Kidney (tissue), 14 donors: ENCODE measurements around the gene ZKSCAN4. TPM values are rescaled to one million over a fixed set of nuclear protein-coding genes. Genes with fewer than 3 reads are reported as not detected.
A peak's percentile ranks its signal among the peaks of the same experiment; 100 is the strongest.

Experiments
- DNase-seq, 5 donors: peaks; one replicate each; pipeline ENCODE4 v3.0.0-alpha.2; 2013 to 2020
- FAIRE-seq: peaks from 2 replicates; lab custom pipeline; 2012; peaks lifted over from hg19 to GRCh38; lab: Jason Lieb, UNC
- H3K27ac ChIP-seq, 2 donors: one replicate each; pipeline ENCODE4 v1.7.0; 2013; ENCODE audit warnings: low read depth in 2 of 2, low read length in 2 of 2, inconsistent platforms in 1 of 2
- H3K27me3 ChIP-seq: one replicate; pipeline ENCODE4 v1.7.1; 2013; ENCODE audit warnings: low read length, inconsistent platforms; ENCODE audit not compliant: control insufficient read depth, insufficient read depth
- H3K36me3 ChIP-seq, 3 donors: one replicate each; pipeline versions ENCODE4 v1.7.0 to v1.7.1; 2013; ENCODE audit warnings: low read length in 3 of 3, control low read depth in 1 of 3, inconsistent platforms in 1 of 3; ENCODE audit not compliant: insufficient read depth in 3 of 3, control insufficient read depth in 2 of 3
- H3K4me1 ChIP-seq, 3 donors: one replicate each; pipeline versions ENCODE4 v1.7.0 to v1.7.1; 2013; ENCODE audit warnings: low read length in 3 of 3, inconsistent platforms in 1 of 3, low read depth in 1 of 3; ENCODE audit not compliant: control insufficient read depth in 2 of 3, insufficient read depth in 2 of 3
- H3K4me3 ChIP-seq, 3 donors: one replicate each; pipeline versions ENCODE4 v1.7.0 to v1.8.1; 2013; ENCODE audit warnings: low read length in 3 of 3, control low read depth in 1 of 3, inconsistent platforms in 1 of 3
- H3K9ac ChIP-seq, 3 donors: one replicate each; pipeline versions ENCODE4 v1.7.0 to v1.7.1; 2013; ENCODE audit warnings: low read length in 3 of 3, control low read depth in 1 of 3, inconsistent platforms in 1 of 3
- H3K9me3 ChIP-seq, 3 donors: one replicate each; pipeline versions ENCODE4 v1.7.0 to v1.7.1; 2013; ENCODE audit warnings: low read length in 3 of 3, control low read depth in 1 of 3, inconsistent platforms in 1 of 3; ENCODE audit not compliant: control insufficient read depth in 2 of 3, insufficient read depth in 1 of 3
- intact Hi-C: fragments of 100-400 bp; cut with DNase I; formaldehyde crosslinking; loops from one replicate; pipeline ENCODE4 v1.11.1; 2022
- polyA plus RNA-seq: library from polyadenylated mRNA; stranded (reverse); fragments of 350-450 nt; fragmentation: Illumina TruSeq; extraction: RNeasy Lipid Tissue Mini Kit (QIAGEN cat#74804); gene quantifications from one replicate; pipeline ENCODE4 v1.2.3, GENCODE V29; 2014; ENCODE audit warnings: low read depth, low replicate concordance; ENCODE audit not compliant: insufficient read depth
- total RNA-seq: library from RNA; stranded (reverse); fragmentation: NEBNext Ultra II Directional; extraction: Animal tissue kit (Norgen Biotek cat#: 25700); gene quantifications from one replicate; pipeline ENCODE4 v1.2.1, GENCODE V29; 2021
- TF ChIP-seq, protein P1 (sequence below): IDR thresholded peaks from 3 replicates; pipeline ENCODE4 v1.5.1; 2012; ENCODE audit warnings: mild to moderate bottlenecking, moderate library complexity, borderline replicate concordance; ENCODE audit not compliant: insufficient read depth; ENCODE audit errors: extremely low read depth
- donor health status: control.
- donor health status: control.
- donor health status: control.
- donor health status: control.
- donor health status: control.
- donor health status: DM: yes; HTN: yes; CAD: no.
- donor health status: Normal renal cell carcinoma (clear cell type).

Gene ZKSCAN4
- total and polyA plus RNA-seq, 2 donors from 2014 or later, result 3.9 to 7.4 TPM

GRCh38 chr6:28269492-28269891 is 17.4 kb upstream of the ZKSCAN4 start:
- Histone ChIP-seq H3K27me3 (no peaks in the 10 kb centered on the region), H3K36me3 (peaks cover 8 to 16% (median 8%) of the 10 kb centered on the region in 3 donors), H3K27ac (no peak overlapping the region), H3K4me3 (no peak overlapping the region), H3K9me3 (no peaks in the 10 kb centered on the region), H3K4me1 (peaks cover 0 to 4% (median 3%) of the 10 kb centered on the region in 3 donors), H3K9ac (no peak overlapping the region)
- TF ChIP-seq, protein P1, sequence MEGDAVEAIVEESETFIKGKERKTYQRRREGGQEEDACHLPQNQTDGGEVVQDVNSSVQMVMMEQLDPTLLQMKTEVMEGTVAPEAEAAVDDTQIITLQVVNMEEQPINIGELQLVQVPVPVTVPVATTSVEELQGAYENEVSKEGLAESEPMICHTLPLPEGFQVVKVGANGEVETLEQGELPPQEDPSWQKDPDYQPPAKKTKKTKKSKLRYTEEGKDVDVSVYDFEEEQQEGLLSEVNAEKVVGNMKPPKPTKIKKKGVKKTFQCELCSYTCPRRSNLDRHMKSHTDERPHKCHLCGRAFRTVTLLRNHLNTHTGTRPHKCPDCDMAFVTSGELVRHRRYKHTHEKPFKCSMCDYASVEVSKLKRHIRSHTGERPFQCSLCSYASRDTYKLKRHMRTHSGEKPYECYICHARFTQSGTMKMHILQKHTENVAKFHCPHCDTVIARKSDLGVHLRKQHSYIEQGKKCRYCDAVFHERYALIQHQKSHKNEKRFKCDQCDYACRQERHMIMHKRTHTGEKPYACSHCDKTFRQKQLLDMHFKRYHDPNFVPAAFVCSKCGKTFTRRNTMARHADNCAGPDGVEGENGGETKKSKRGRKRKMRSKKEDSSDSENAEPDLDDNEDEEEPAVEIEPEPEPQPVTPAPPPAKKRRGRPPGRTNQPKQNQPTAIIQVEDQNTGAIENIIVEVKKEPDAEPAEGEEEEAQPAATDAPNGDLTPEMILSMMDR, result no peak
- FAIRE-seq (no peak), DNase-seq (no peak)
- intact Hi-C loops, result no loop called here

- FAIRE-seq (no peak), DNase-seq (no peak)
- Histone ChIP-seq H3K4me3 (peak overlapping the region; percentile 77 to 98 (median 82)), H3K27ac (no peak overlapping the region), H3K9me3 (no peaks in the 10 kb centered on the region), H3K36me3 (peaks cover 5 to 9% (median 6%) of the 10 kb centered on the region in 3 donors), H3K4me1 (peaks cover 0 to 4% (median 3%) of the 10 kb centered on the region in 3 donors), H3K9ac (peak overlapping the region; percentile 62 to 85 (median 75)), H3K27me3 (no peaks in the 10 kb centered on the region)
- intact Hi-C loops, result no loop called here
- TF ChIP-seq, protein P1, result no peak
Observed at GRCh38 chr6:28267695-28268059, 15.6 kb upstream of the ZKSCAN4 start.

DNA sequence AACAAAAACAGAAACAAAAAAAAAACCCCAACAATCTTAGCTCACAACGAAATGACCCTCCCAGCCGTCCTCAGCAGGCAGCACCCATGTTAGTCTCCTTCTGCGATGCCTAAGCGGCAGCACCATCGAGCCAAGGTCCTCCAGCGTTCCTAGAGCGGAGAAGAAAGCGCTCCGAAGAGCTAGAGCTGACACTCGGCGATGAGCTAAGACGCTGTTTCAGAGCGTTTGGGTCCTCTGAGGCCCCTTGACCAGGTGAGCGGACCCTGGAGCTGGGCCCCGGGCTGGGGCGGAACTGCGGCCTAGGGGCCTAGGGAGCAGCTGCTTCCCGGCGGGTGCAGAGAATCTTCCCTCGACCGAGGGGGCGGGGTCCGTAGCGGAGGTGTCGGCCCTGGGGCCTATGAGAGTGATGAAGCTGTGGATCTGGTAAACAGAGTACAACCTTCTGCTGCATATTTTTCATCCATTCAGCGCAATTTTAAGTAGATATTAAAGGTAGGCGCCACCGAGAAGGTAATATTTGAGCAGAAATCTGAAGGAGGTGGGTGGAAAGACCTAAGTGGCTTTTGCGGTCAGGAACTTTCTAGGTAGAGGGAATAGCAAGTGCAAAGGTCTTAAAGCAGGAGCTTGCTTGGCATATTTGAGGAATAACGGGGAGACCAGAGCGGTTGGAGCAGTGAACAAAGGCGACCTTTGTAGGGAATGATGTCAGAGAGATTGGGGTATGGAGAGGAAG is 15.1 kb upstream of the ZKSCAN4 start, which contains the start of gene ZSCAN26:
Gene ZSCAN26 (plus strand): TSS at position 182 of the 733 bp plus-strand sequence. CDS start 4,777 bp downstream, outside the sequence.
- intact Hi-C loops, result no loop called here
- peaks cover 0 to 4% (median 3%) of the 10 kb centered on the region in 3 donors for H3K4me1 ChIP-seq
- H3K27ac ChIP-seq, result peak within 1 kb of the TSS; percentile 75 to 92
- peak within 1 kb of the TSS; percentile 77 to 98 (median 82) for H3K4me3 ChIP-seq
- peaks cover 2 to 4% (median 3%) of the 10 kb centered on the region in 3 donors for H3K36me3 ChIP-seq
- no peak for FAIRE-seq
- TF ChIP-seq, protein P1, result no peak
- DNase-seq, result peak; percentile 85 to 97 (median 91)
- H3K27me3 ChIP-seq, result no peaks in the 10 kb centered on the region
- H3K9me3 ChIP-seq, result no peaks in the 10 kb centered on the region
- peak within 1 kb of the TSS; percentile 62 to 85 (median 75) for H3K9ac ChIP-seq
